Panc1 (cell line): ENCODE results near the gene CHL1. TPM values are rescaled to one million over a fixed set of nuclear protein-coding genes. Genes with fewer than 3 reads are reported as not detected.

Experiments used
- ATAC-seq: fragments of 200-7000 bp; cut with Tn5 transposase; 2 replicates; pipeline ENCODE4 v1.9.1; 2020; ENCODE audit warnings: mild to moderate bottlenecking, moderate library complexity
- BruUV-seq: library from RNA; stranded (reverse); fragments of 400-500 nt; replicated peaks from 2 replicates; lab custom pipeline; 2021; lab: Mats Ljungman, UMichigan
- CTCF ChIA-PET: fragments of 300-600 bp; sonication (Branson Sonifier 250); formaldehyde crosslinking; loops from one replicate; lab custom pipeline; 2022; ENCODE audit warnings: antibody characterized with exemption; lab: Charles Lee
- POLR2A ChIA-PET: fragments of 300-600 bp; sonication (Branson Sonifier 250); formaldehyde crosslinking; loops from one replicate; lab custom pipeline; 2022; ENCODE audit warnings: antibody characterized with exemption; lab: Charles Lee
- DNase-seq: peaks from one replicate; pipeline ENCODE4 v3.0.0-alpha.2; 2010; ENCODE audit warnings: low read depth, low spot score
- H3K27ac ChIP-seq: 2 replicates; pipeline ENCODE4 v1.5.1; 2011; ENCODE audit warnings: mild to moderate bottlenecking, low read length, inconsistent platforms
- H3K27me3 ChIP-seq: fragments of 200-500 bp; sonication (Bioruptor generic); 2 replicates; pipeline ENCODE4 v1.6.0; 2014; ENCODE audit warnings: low read length, inconsistent platforms; ENCODE audit not compliant: control insufficient read depth, insufficient read depth
- H3K36me3 ChIP-seq: fragments of 200-500 bp; sonication (Bioruptor generic); 2 replicates; pipeline ENCODE4 v1.5.1; 2014; ENCODE audit warnings: inconsistent platforms, mild to moderate bottlenecking, low read length, moderate library complexity; ENCODE audit not compliant: control insufficient read depth, insufficient read depth
- H3K4me1 ChIP-seq: 2 replicates; pipeline ENCODE4 v1.5.1; 2011; ENCODE audit warnings: inconsistent platforms, mild to moderate bottlenecking, low read length, moderate library complexity; ENCODE audit not compliant: control insufficient read depth, insufficient read depth
- H3K4me3 ChIP-seq, 2 experiments: 2 replicates each; pipeline ENCODE4 v1.5.1; 2011 to 2012; ENCODE audit warnings: low read depth in 2 of 2, low read length in 2 of 2, mild to moderate bottlenecking in 2 of 2, inconsistent platforms in 1 of 2, moderate library complexity in 1 of 2
- H3K9me3 ChIP-seq: fragments of 200-500 bp; sonication (Bioruptor generic); 2 replicates; pipeline ENCODE4 v1.5.1; 2014; ENCODE audit warnings: low read depth, mild to moderate bottlenecking, inconsistent platforms, low read length, moderate library complexity; ENCODE audit not compliant: control insufficient read depth, insufficient read depth
- CTCF ChIP-seq: fragments of 450-650 bp; IDR thresholded peaks from 2 replicates; pipeline ENCODE4 v1.5.1; 2017; ENCODE audit warnings: mild to moderate bottlenecking
- POLR2AphosphoS5 ChIP-seq: IDR thresholded peaks from 2 replicates; pipeline ENCODE4 v1.6.1; 2012; ENCODE audit warnings: mild to moderate bottlenecking, low read depth, low read length, moderate library complexity
- REST ChIP-seq, 2 experiments: IDR thresholded peaks; 2 replicates each; pipeline ENCODE4 v1.6.1; 2011 to 2012; ENCODE audit warnings: low read depth in 2 of 2, control low read depth in 1 of 2, low read length in 1 of 2, mild to moderate bottlenecking in 1 of 2, moderate library complexity in 1 of 2; ENCODE audit not compliant: insufficient read depth in 1 of 2
- SIN3A ChIP-seq: IDR thresholded peaks from 2 replicates; pipeline ENCODE4 v1.6.1; 2012; ENCODE audit warnings: low read depth, mild to moderate bottlenecking, low read length, moderate library complexity, borderline replicate concordance; ENCODE audit not compliant: insufficient read depth
- TCF7L2 ChIP-seq: IDR thresholded peaks from 2 replicates; pipeline ENCODE4 v1.6.1; 2011; ENCODE audit warnings: mild to moderate bottlenecking, low read depth, low read length, inconsistent platforms
- in situ Hi-C: cut with HindIII; loops from 2 replicates; pipeline ENCODE4 v1.10.0; 2016; ENCODE audit warnings: low sequenced_read_pairs, low pct_unique_long_range_greater_than_20kb
- intact Hi-C: fragments of 100-400 bp; cut with micrococcal nuclease; formaldehyde crosslinking; loops from one replicate; pipeline ENCODE4 v1.10.0; 2022; ENCODE audit not compliant: unreplicated experiment
- total RNA-seq: library from RNA; stranded (reverse); gene quantifications from one replicate; pipeline ENCODE4 v1.2.1, GENCODE V29; 2021; ENCODE audit not compliant: unreplicated experiment

Gene CHL1
- total RNA-seq, 1 experiment from 2014 or later: not detected

- Histone ChIP-seq H3K27me3 (no peaks in the 10 kb centered on the region), H3K4me1 (no peaks in the 10 kb centered on the region), H3K27ac (no peak overlapping the region), H3K4me3 (no peak overlapping the region), H3K36me3 (no peaks in the 10 kb centered on the region), H3K9me3 (no peaks in the 10 kb centered on the region)
- intact Hi-C loops: no loop called here
- ChIA-PET CTCF (no interaction called here), POLR2A (no interaction called here)
- ATAC-seq (no peak), DNase-seq (no peak)
- no peak for TF ChIP-seq CTCF
- no peak for TF ChIP-seq POLR2AphosphoS5
- TF ChIP-seq SIN3A: no peak
- TF ChIP-seq REST (IDR thresholded peaks at IDR 0.05; ENCODE audit: insufficient read depth in 1 of 2, low read depth in 2 of 2, low read length in 1 of 2): no peak
- no peak for TF ChIP-seq TCF7L2
- in situ Hi-C loops: no loop called here
- BruUV-seq: no TSS peak
These were observed 11.4 kb downstream of the CHL1 start for GRCh38 chr3:207973-208372.

GRCh38 chr3:210669-211068 is 14.1 kb downstream of the CHL1 start:
- ChIA-PET CTCF (no interaction called here), POLR2A (no interaction called here)
- BruUV-seq: no TSS peak
- no peak for ATAC-seq
- H3K9me3 ChIP-seq: no peaks in the 10 kb centered on the region
- in situ Hi-C loops (no loop called here), intact Hi-C loops (no loop called here)
- H3K4me3 ChIP-seq: no peak overlapping the region
- no peaks in the 10 kb centered on the region for H3K27me3 ChIP-seq
- H3K36me3 ChIP-seq: no peaks in the 10 kb centered on the region
- H3K4me1 ChIP-seq: no peaks in the 10 kb centered on the region
- TF ChIP-seq TCF7L2 (no peak), REST (IDR thresholded peaks at IDR 0.05; ENCODE audit: insufficient read depth in 1 of 2, low read depth in 2 of 2, low read length in 1 of 2) (no peak), POLR2AphosphoS5 (no peak), CTCF (no peak), SIN3A (no peak)
- DNase-seq: no peak
- H3K27ac ChIP-seq: no peak overlapping the region
